Esophagus muscularis mucosa (tissue), 4 donors: Measurements from ENCODE around the gene CBLB.

Experiments used
- CTCF ChIP-seq, 3 experiments: fragments of 200-600 bp in 2 of 3; fragments of 450-650 bp in 1 of 3; sonication (generic) in 2 of 3; IDR thresholded peaks; one replicate each; pipeline ENCODE4 v1.5.1; 2017 to 2019; ENCODE audit warnings: antibody characterized with exemption in 3 of 3, mild to moderate bottlenecking in 2 of 3, moderate library complexity in 1 of 3
- EP300 ChIP-seq: sonication (generic); formaldehyde crosslinking; IDR thresholded peaks from one replicate; pipeline ENCODE4 v1.6.1; 2017; ENCODE audit warnings: antibody characterized with exemption
- POLR2A ChIP-seq: fragments of 450-650 bp; IDR thresholded peaks from one replicate; pipeline ENCODE4 v1.6.1; 2017; ENCODE audit warnings: antibody characterized with exemption, moderate library complexity, mild to moderate bottlenecking, low read depth
- POLR2AphosphoS5 ChIP-seq, 2 donors: sonication (generic); formaldehyde crosslinking; IDR thresholded peaks; one replicate each; pipeline ENCODE4 v1.6.1; 2017; ENCODE audit warnings: antibody characterized with exemption in 2 of 2

DNA sequence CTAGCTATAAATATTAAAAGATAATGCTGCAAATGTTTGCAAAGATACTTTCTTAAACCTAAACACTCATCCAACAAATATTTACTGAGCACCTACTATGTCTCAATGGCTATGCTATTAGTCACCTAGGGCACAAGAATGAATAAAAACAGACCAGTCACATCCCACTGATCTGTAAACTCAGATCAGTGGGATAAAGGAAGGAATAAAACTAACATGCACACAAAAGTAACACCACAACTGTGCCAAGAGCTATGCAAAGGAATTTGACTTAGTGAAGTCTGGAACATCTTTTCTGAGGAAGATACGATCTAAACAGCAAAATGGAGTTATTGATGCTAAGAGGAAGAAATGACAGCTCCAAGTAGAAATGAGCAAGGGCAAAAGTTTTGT lies 56.6 kb downstream of the CBLB start:
- TF ChIP-seq CTCF (IDR thresholded peaks at IDR 0.05): no peak
- TF ChIP-seq POLR2AphosphoS5 (IDR thresholded peaks at IDR 0.05): no peak
- TF ChIP-seq EP300: no peak
- no peak for TF ChIP-seq POLR2A
